HL-60 (cell line): Measurements from ENCODE around the gene ZKSCAN5.

Source experiments
- DNase-seq, 2 experiments: peaks; one replicate each; pipeline ENCODE4 v3.0.0-alpha.2; 2010 to 2020; ENCODE audit warnings: low read depth in 1 of 2, low spot score in 1 of 2
- H3K27ac ChIP-seq: fragments of 250-450 bp; sonication (Bioruptor Pico); replicated peaks from 2 replicates; pipeline ENCODE4 v1.5.1; 2020; ENCODE audit warnings: mild to moderate bottlenecking, moderate library complexity
- H3K27me3 ChIP-seq: fragments of 250-450 bp; sonication (Bioruptor Pico); 2 replicates; pipeline ENCODE4 v1.5.1; 2021; ENCODE audit warnings: mild to moderate bottlenecking, moderate library complexity; ENCODE audit not compliant: insufficient read depth, poor library complexity, severe bottlenecking
- H3K4me3 ChIP-seq: replicated peaks from 2 replicates; pipeline ENCODE4 v1.5.1; 2011; ENCODE audit warnings: mild to moderate bottlenecking, control low read depth, low read length; ENCODE audit not compliant: insufficient read depth
- GABPA ChIP-seq: IDR thresholded peaks from 2 replicates; pipeline ENCODE4 v1.6.1; 2012; ENCODE audit warnings: low read depth
- POLR2AphosphoS5 ChIP-seq: IDR thresholded peaks from 2 replicates; pipeline ENCODE4 v1.6.1; 2012; ENCODE audit warnings: low read depth
- SPI1 ChIP-seq: IDR thresholded peaks from 2 replicates; pipeline ENCODE4 v1.6.1; 2012; ENCODE audit warnings: low read depth, mild to moderate bottlenecking, borderline replicate concordance
- TF ChIP-seq, protein P1 (sequence below): IDR thresholded peaks from 2 replicates; pipeline ENCODE4 v1.6.1; 2012; ENCODE audit warnings: low read depth; ENCODE audit not compliant: insufficient replicate concordance
- TF ChIP-seq, protein P2 (sequence below): IDR thresholded peaks from one replicate; pipeline ENCODE4 v1.5.1; 2011; ENCODE audit warnings: low read length, control low read depth, inconsistent platforms; ENCODE audit not compliant: insufficient read depth

The ZKSCAN5 gene

GRCh38 chr7:99476107-99476506, 28.4 kb upstream of the ZKSCAN5 start:
- TF ChIP-seq SPI1 = no peak
- no peak for TF ChIP-seq POLR2AphosphoS5
- no peak for TF ChIP-seq GABPA
- TF ChIP-seq, protein P1, sequence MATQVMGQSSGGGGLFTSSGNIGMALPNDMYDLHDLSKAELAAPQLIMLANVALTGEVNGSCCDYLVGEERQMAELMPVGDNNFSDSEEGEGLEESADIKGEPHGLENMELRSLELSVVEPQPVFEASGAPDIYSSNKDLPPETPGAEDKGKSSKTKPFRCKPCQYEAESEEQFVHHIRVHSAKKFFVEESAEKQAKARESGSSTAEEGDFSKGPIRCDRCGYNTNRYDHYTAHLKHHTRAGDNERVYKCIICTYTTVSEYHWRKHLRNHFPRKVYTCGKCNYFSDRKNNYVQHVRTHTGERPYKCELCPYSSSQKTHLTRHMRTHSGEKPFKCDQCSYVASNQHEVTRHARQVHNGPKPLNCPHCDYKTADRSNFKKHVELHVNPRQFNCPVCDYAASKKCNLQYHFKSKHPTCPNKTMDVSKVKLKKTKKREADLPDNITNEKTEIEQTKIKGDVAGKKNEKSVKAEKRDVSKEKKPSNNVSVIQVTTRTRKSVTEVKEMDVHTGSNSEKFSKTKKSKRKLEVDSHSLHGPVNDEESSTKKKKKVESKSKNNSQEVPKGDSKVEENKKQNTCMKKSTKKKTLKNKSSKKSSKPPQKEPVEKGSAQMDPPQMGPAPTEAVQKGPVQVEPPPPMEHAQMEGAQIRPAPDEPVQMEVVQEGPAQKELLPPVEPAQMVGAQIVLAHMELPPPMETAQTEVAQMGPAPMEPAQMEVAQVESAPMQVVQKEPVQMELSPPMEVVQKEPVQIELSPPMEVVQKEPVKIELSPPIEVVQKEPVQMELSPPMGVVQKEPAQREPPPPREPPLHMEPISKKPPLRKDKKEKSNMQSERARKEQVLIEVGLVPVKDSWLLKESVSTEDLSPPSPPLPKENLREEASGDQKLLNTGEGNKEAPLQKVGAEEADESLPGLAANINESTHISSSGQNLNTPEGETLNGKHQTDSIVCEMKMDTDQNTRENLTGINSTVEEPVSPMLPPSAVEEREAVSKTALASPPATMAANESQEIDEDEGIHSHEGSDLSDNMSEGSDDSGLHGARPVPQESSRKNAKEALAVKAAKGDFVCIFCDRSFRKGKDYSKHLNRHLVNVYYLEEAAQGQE = no peak
- no peak for DNase-seq

DNA sequence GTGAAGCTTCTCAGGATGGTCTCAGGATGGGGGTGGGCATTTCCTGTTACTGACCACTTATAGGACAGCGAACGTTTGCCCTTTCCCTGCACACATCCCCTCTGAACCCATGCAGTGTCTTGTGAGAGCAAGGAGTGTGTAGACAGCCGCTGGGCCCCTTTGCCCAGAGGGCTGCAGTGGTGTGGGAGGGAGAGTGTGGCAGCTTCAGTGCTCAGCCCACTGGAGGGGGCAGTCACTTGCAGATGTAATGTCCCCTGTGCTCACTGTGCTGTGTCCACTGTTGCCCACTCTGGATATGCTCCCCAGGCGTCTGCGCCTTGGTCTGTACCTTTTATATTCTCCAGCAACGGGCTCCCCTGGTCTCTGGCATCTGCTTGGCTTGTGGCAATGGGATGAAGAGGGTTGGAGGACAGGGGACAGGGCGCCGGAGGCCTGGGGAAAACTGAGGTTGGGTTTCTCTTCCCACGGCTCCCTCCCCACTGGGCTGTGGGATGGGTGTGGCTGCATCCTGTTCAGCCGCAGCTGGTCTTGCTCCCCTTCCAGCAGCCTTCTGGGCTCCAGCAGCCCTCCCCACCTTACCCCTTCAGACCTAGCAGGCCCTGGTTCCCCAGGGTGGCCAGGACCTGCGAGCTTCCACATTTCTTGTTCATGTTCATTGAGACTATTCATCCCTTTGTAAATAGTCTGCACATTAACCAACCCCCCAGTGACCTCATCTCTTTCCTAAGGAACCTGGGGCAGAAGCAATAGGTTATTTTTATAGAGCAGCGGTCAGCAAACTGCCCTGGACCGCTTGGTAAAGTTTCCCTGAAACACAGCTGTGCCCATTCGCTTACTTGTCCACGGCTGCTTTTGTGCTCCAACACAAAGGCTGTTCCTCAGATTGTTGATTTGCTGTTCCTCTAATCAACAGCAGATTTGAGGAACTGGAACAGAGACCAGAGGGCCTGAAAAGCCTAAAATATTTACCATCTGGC, 25.7 kb upstream of the ZKSCAN5 start:
- DNase-seq = no peak
- TF ChIP-seq, protein P2, sequence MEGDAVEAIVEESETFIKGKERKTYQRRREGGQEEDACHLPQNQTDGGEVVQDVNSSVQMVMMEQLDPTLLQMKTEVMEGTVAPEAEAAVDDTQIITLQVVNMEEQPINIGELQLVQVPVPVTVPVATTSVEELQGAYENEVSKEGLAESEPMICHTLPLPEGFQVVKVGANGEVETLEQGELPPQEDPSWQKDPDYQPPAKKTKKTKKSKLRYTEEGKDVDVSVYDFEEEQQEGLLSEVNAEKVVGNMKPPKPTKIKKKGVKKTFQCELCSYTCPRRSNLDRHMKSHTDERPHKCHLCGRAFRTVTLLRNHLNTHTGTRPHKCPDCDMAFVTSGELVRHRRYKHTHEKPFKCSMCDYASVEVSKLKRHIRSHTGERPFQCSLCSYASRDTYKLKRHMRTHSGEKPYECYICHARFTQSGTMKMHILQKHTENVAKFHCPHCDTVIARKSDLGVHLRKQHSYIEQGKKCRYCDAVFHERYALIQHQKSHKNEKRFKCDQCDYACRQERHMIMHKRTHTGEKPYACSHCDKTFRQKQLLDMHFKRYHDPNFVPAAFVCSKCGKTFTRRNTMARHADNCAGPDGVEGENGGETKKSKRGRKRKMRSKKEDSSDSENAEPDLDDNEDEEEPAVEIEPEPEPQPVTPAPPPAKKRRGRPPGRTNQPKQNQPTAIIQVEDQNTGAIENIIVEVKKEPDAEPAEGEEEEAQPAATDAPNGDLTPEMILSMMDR = no peak
- TF ChIP-seq, protein P1 = no peak
- TF ChIP-seq POLR2AphosphoS5 (no peak), SPI1 (no peak), GABPA (no peak)

More at GRCh38 chr7:99476107-99476506, 28.4 kb upstream of the ZKSCAN5 start:
- no peak overlapping the region for H3K4me3 ChIP-seq
- no peaks in the 10 kb centered on the region for H3K27me3 ChIP-seq
- no peak overlapping the region for H3K27ac ChIP-seq

DNA sequence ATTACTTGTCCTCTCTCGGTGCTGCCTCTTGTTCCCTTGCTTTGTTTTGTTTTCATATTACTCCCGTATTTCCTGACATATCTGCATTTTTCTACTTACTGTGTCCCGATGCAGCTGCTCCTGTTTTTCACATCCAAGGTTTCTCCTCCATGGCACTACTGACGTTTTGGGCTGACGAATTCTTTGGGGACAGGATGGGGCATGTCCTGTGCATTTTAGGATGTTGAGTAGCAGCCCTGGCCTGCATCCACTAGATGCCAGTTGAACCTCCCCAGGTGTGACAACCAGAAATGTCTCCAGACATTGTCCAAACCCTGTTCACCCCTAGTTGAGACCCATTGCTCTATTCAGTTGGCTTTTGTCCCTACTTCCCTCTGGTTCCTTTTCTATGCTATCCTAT, 19.4 kb upstream of the ZKSCAN5 start:
- no peak for DNase-seq
- Histone ChIP-seq H3K4me3 (no peak overlapping the region), H3K27me3 (no peaks in the 10 kb centered on the region), H3K27ac (no peak overlapping the region)
- TF ChIP-seq POLR2AphosphoS5 (no peak), SPI1 (no peak), GABPA (no peak)
- TF ChIP-seq, protein P1 = no peak
- TF ChIP-seq, protein P2 = no peak

More for the DNA sequence above, 25.7 kb upstream of the ZKSCAN5 start:
- no peak overlapping the region for H3K4me3 ChIP-seq
- H3K27ac ChIP-seq = no peak overlapping the region
- no peaks in the 10 kb centered on the region for H3K27me3 ChIP-seq
